DND-41 (cell line): ENCODE results near the gene LRGUK.

Experiments
- CTCF ChIP-seq: IDR thresholded peaks from 2 replicates; pipeline ENCODE4 v1.5.1; 2012; ENCODE audit warnings: borderline replicate concordance, low read length, moderate library complexity, mild to moderate bottlenecking; ENCODE audit not compliant: poor library complexity, severe bottlenecking; ENCODE audit errors: extremely low read depth
- EZH2 ChIP-seq: IDR thresholded peaks from 3 replicates; pipeline ENCODE4 v1.6.1; 2012; ENCODE audit warnings: borderline replicate concordance, low read depth, mild to moderate bottlenecking, moderate library complexity, low read length, inconsistent platforms; ENCODE audit not compliant: severe bottlenecking

- TF ChIP-seq EZH2 (no peak), CTCF (no peak)
These were observed 121.1 kb downstream of the LRGUK start for GRCh38 chr7:134248196-134248595.
